ENCODE measurements around the gene CLDN15.

The CLDN15 gene

GRCh38 chr7:101245147-101245668 is 7.6 kb upstream of the CLDN15 start:
- TF ChIP-seq POLR2AphosphoS5 (IDR thresholded peaks at IDR 0.05; ENCODE audit: low read depth, low read length) (no peak), SPI1 (IDR thresholded peaks at IDR 0.05; ENCODE audit: low read depth, low read length) (no peak), POLR2A (IDR thresholded peaks at IDR 0.05; ENCODE audit: low read depth, low read length) (no peak), TAF1 (IDR thresholded peaks at IDR 0.05; ENCODE audit: low read depth, low read length) (no peak), POU2F2 (IDR thresholded peaks at IDR 0.05; ENCODE audit: low read depth, low read length) (0 out of 2 replicates have a peak, but pooled peaks have one; percentile 14), PAX5 (IDR thresholded peaks at IDR 0.05; ENCODE audit: insufficient read depth, low read length, severe bottlenecking) (no peak)
- no peak for DNase-seq (ENCODE audit: insufficient read length, low spot score)
- no peak for FAIRE-seq

GRCh38 chr7:101244375-101245146 is 7.0 kb upstream of the CLDN15 start, which contains the start of gene FIS1:
FIS1 (minus strand) TSS chr7:101245081; CDS start chr7:101245004, 77 bp downstream.
- DNase-seq (ENCODE audit: insufficient read length, low spot score) (peak; percentile 92), FAIRE-seq (peak; percentile 94)
- TF ChIP-seq TAF1 (IDR thresholded peaks at IDR 0.05; ENCODE audit: low read depth, low read length), result peak; percentile 70
- TF ChIP-seq POLR2AphosphoS5 (IDR thresholded peaks at IDR 0.05; ENCODE audit: low read depth, low read length), result peak; percentile 95
- no peak for TF ChIP-seq PAX5 (IDR thresholded peaks at IDR 0.05; ENCODE audit: insufficient read depth, low read length, severe bottlenecking)
- TF ChIP-seq SPI1 (IDR thresholded peaks at IDR 0.05; ENCODE audit: low read depth, low read length), result peak; percentile 56
- TF ChIP-seq POLR2A (IDR thresholded peaks at IDR 0.05; ENCODE audit: low read depth, low read length), result peak; percentile 87
- no peak for TF ChIP-seq POU2F2 (IDR thresholded peaks at IDR 0.05; ENCODE audit: low read depth, low read length)

GRCh38 chr7:101243646-101244374 is 6.2 kb upstream of the CLDN15 start:
- peak; percentile 13 for TF ChIP-seq PAX5 (IDR thresholded peaks at IDR 0.05; ENCODE audit: insufficient read depth, low read length, severe bottlenecking)
- no peak for TF ChIP-seq POU2F2 (IDR thresholded peaks at IDR 0.05; ENCODE audit: low read depth, low read length)
- DNase-seq (ENCODE audit: insufficient read length, low spot score) (no peak), FAIRE-seq (no peak)

GRCh38 chr7:101241443-101242349 is 4.1 kb upstream of the CLDN15 start:
- DNase-seq (ENCODE audit: insufficient read length, low spot score), result no peak
- TF ChIP-seq SPI1 (IDR thresholded peaks at IDR 0.05; ENCODE audit: low read depth, low read length) (no peak), PAX5 (IDR thresholded peaks at IDR 0.05; ENCODE audit: insufficient read depth, low read length, severe bottlenecking) (no peak), POLR2AphosphoS5 (IDR thresholded peaks at IDR 0.05; ENCODE audit: low read depth, low read length) (no peak), POLR2A (IDR thresholded peaks at IDR 0.05; ENCODE audit: low read depth, low read length) (no peak), TAF1 (IDR thresholded peaks at IDR 0.05; ENCODE audit: low read depth, low read length) (no peak), POU2F2 (IDR thresholded peaks at IDR 0.05; ENCODE audit: low read depth, low read length) (no peak)
- no peak for FAIRE-seq

GRCh38 chr7:101241015-101241363 is 3.4 kb upstream of the CLDN15 start:
- DNase-seq (ENCODE audit: insufficient read length, low spot score), result no peak
- FAIRE-seq, result no peak
- TF ChIP-seq SPI1 (IDR thresholded peaks at IDR 0.05; ENCODE audit: low read depth, low read length) (no peak), POU2F2 (IDR thresholded peaks at IDR 0.05; ENCODE audit: low read depth, low read length) (no peak), TAF1 (IDR thresholded peaks at IDR 0.05; ENCODE audit: low read depth, low read length) (no peak), POLR2AphosphoS5 (IDR thresholded peaks at IDR 0.05; ENCODE audit: low read depth, low read length) (no peak), PAX5 (IDR thresholded peaks at IDR 0.05; ENCODE audit: insufficient read depth, low read length, severe bottlenecking) (no peak), POLR2A (IDR thresholded peaks at IDR 0.05; ENCODE audit: low read depth, low read length) (no peak)

- no peak for FAIRE-seq
- TF ChIP-seq POLR2AphosphoS5 (IDR thresholded peaks at IDR 0.05; ENCODE audit: low read depth, low read length) (no peak), POLR2A (IDR thresholded peaks at IDR 0.05; ENCODE audit: low read depth, low read length) (no peak), SPI1 (IDR thresholded peaks at IDR 0.05; ENCODE audit: low read depth, low read length) (no peak), PAX5 (IDR thresholded peaks at IDR 0.05; ENCODE audit: insufficient read depth, low read length, severe bottlenecking) (no peak), POU2F2 (IDR thresholded peaks at IDR 0.05; ENCODE audit: low read depth, low read length) (no peak), TAF1 (IDR thresholded peaks at IDR 0.05; ENCODE audit: low read depth, low read length) (no peak)
- no peak for DNase-seq (ENCODE audit: insufficient read length, low spot score)
Observed at GRCh38 chr7:101240226-101241014, 2.8 kb upstream of the CLDN15 start.

- FAIRE-seq, result no peak
- DNase-seq (ENCODE audit: insufficient read length, low spot score), result no peak
Observed at GRCh38 chr7:101239951-101240220, 2.3 kb upstream of the CLDN15 start.

More at GRCh38 chr7:101239951-101240220, 2.3 kb upstream of the CLDN15 start:
- TF ChIP-seq SPI1 (IDR thresholded peaks at IDR 0.05; ENCODE audit: low read depth, low read length) (no peak), PAX5 (IDR thresholded peaks at IDR 0.05; ENCODE audit: insufficient read depth, low read length, severe bottlenecking) (no peak), TAF1 (IDR thresholded peaks at IDR 0.05; ENCODE audit: low read depth, low read length) (no peak), POU2F2 (IDR thresholded peaks at IDR 0.05; ENCODE audit: low read depth, low read length) (no peak), POLR2A (IDR thresholded peaks at IDR 0.05; ENCODE audit: low read depth, low read length) (no peak), POLR2AphosphoS5 (IDR thresholded peaks at IDR 0.05; ENCODE audit: low read depth, low read length) (no peak)
